H1 (cell line): ENCODE measurements around the gene ANKRD17.

Source experiments
- CBX8 ChIP-seq: fragments of 300-800, 300-1000 bp; sonication (generic); IDR thresholded peaks from 2 replicates; pipeline ENCODE4 v1.7.1; 2016; ENCODE audit warnings: low read depth, low read length, borderline replicate concordance
- EZH2 ChIP-seq: fragments of 200-600 bp; sonication (generic); IDR thresholded peaks from 2 replicates; pipeline ENCODE4 v1.7.1; 2012; ENCODE audit warnings: low read depth, mild to moderate bottlenecking, moderate library complexity, low read length, inconsistent platforms; ENCODE audit not compliant: severe bottlenecking
- KDM5A ChIP-seq: fragments of 200-600 bp; IDR thresholded peaks from 2 replicates; pipeline ENCODE4 v1.7.1; 2012; ENCODE audit warnings: mild to moderate bottlenecking, low read length, inconsistent platforms, mixed read lengths
- POLR2AphosphoS5 ChIP-seq: IDR thresholded peaks from 2 replicates; pipeline ENCODE4 v1.6.1; 2011; ENCODE audit warnings: low read depth, low read length
- SP4 ChIP-seq: IDR thresholded peaks from 2 replicates; pipeline ENCODE4 v1.6.1; 2012; ENCODE audit warnings: low read length, inconsistent platforms
- TF ChIP-seq, protein P1 (sequence below), 3 experiments: IDR thresholded peaks; 1 replicate in 2 of 3; 2 replicates in 1 of 3; pipeline versions ENCODE4 v1.5.1 to v1.6.1; 2011; ENCODE audit warnings: low read length in 3 of 3, mild to moderate bottlenecking in 3 of 3, inconsistent platforms in 2 of 3, low read depth in 1 of 3, moderate library complexity in 1 of 3; ENCODE audit not compliant: insufficient read depth in 1 of 3; ENCODE audit errors: control extremely low read depth in 1 of 3
- TF ChIP-seq, protein P2 (sequence below): IDR thresholded peaks from 2 replicates; pipeline ENCODE4 v1.6.1; 2011; ENCODE audit warnings: low read length, improper control_type of control experiment

DNA sequence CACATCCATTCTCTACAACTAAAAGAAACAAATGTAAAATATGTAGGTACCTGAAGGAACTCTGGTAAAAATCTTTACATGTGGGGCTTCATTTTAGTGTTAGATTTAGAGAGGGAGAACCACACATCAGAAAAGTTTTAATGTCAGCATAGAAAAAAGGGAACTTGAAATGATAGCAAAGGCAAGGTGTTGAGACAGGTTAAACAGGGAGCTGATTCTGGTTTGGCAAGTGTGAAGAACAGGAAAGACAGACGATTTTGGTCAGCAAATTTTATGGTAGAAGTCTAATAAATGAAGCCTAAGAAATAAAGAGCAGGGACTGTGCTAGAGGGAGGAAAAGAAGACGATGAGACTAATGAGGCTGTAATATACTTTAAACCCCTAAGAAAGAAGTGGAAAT lies 121.5 kb downstream of the ANKRD17 start:
- TF ChIP-seq SP4 (no peak), POLR2AphosphoS5 (no peak), EZH2 (no peak), CBX8 (no peak), KDM5A (no peak)
- TF ChIP-seq, protein P1, sequence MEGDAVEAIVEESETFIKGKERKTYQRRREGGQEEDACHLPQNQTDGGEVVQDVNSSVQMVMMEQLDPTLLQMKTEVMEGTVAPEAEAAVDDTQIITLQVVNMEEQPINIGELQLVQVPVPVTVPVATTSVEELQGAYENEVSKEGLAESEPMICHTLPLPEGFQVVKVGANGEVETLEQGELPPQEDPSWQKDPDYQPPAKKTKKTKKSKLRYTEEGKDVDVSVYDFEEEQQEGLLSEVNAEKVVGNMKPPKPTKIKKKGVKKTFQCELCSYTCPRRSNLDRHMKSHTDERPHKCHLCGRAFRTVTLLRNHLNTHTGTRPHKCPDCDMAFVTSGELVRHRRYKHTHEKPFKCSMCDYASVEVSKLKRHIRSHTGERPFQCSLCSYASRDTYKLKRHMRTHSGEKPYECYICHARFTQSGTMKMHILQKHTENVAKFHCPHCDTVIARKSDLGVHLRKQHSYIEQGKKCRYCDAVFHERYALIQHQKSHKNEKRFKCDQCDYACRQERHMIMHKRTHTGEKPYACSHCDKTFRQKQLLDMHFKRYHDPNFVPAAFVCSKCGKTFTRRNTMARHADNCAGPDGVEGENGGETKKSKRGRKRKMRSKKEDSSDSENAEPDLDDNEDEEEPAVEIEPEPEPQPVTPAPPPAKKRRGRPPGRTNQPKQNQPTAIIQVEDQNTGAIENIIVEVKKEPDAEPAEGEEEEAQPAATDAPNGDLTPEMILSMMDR (IDR thresholded peaks at IDR 0.05; ENCODE audit: control extremely low read depth in 1 of 3, insufficient read depth in 1 of 3, low read depth in 1 of 3, low read length in 3 of 3), result no peak
- TF ChIP-seq, protein P2, sequence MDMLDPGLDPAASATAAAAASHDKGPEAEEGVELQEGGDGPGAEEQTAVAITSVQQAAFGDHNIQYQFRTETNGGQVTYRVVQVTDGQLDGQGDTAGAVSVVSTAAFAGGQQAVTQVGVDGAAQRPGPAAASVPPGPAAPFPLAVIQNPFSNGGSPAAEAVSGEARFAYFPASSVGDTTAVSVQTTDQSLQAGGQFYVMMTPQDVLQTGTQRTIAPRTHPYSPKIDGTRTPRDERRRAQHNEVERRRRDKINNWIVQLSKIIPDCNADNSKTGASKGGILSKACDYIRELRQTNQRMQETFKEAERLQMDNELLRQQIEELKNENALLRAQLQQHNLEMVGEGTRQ, result no peak
